GM12864 (cell line): ENCODE data around the gene LEMD2.

Source experiments
- DNase-seq: peaks from one replicate; pipeline ENCODE4 v3.0.0-alpha.2; 2011; ENCODE audit warnings: low read depth
- H3K4me3 ChIP-seq: 2 replicates; pipeline ENCODE4 v1.5.1; 2011; ENCODE audit warnings: mild to moderate bottlenecking, low read depth, low read length, control low read depth
- CTCF ChIP-seq: IDR thresholded peaks from 2 replicates; pipeline ENCODE4 v1.5.1; 2011; ENCODE audit warnings: low read depth, mild to moderate bottlenecking, moderate library complexity, low read length, control low read depth, inconsistent platforms; ENCODE audit errors: missing control alignments

Gene LEMD2

GRCh38 chr6:33801611-33802010, 12.7 kb upstream of the LEMD2 start:
- no peak for TF ChIP-seq CTCF
- H3K4me3 ChIP-seq = no peak overlapping the region
- no peak for DNase-seq

- DNase-seq = no peak
- no peak for TF ChIP-seq CTCF
- no peak overlapping the region for H3K4me3 ChIP-seq
Observed at GRCh38 chr6:33800248-33800969, 11.5 kb upstream of the LEMD2 start.

GRCh38 chr6:33799454-33800113, 10.7 kb upstream of the LEMD2 start:
- TF ChIP-seq CTCF = no peak
- DNase-seq = no peak

GRCh38 chr6:33798343-33798848, 9.5 kb upstream of the LEMD2 start:
- no peak for TF ChIP-seq CTCF
- no peak for DNase-seq
- no peak overlapping the region for H3K4me3 ChIP-seq

More at GRCh38 chr6:33799454-33800113, 10.7 kb upstream of the LEMD2 start:
- no peak overlapping the region for H3K4me3 ChIP-seq

GRCh38 chr6:33797626-33798342, 8.9 kb upstream of the LEMD2 start:
- TF ChIP-seq CTCF = no peak
- H3K4me3 ChIP-seq = no peak overlapping the region
- DNase-seq = no peak

GRCh38 chr6:33794910-33795623, 6.1 kb upstream of the LEMD2 start:
- TF ChIP-seq CTCF = no peak
- no peak overlapping the region for H3K4me3 ChIP-seq
- DNase-seq = no peak
